ENCODE measurements around the gene ADORA2A.

DNA sequence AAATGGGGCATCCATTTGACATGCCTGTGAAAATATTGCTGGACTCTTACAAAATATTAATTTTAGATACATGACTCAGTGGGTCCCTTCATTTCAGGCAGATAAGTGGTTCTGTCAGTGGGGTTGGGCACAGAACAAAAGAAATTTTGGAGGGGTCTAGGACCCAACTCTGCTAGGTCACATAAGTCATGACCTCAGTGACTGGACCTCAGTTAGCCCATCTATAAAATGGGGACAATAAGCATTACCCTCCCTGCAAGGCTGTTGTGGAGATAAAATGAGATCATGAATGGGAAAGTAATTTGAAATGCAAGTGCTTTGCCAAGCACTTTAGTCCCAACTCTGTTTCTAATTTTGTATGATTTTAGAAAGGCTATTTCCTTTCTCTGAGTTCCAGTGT lies 23.8 kb downstream of the ADORA2A start:
- TF ChIP-seq POLR2A (IDR thresholded peaks at IDR 0.05) (no peak), POLR2AphosphoS5 (IDR thresholded peaks at IDR 0.05) (no peak)

Measured in upper lobe of left lung (tissue), 4 donors.